NCI-H2081 (cell line): ENCODE measurements around the gene AXL.
"Not testable (repeated sequence)": the region's sequence is repeated elsewhere in the genome, so short reads cannot be mapped to it uniquely, and the experiment has no call there.

Source experiments
- DNase-seq, 2 experiments: peaks; one replicate each; lab custom pipeline; 2025; lab: John Stamatoyannopoulos, UW

Gene AXL

GRCh38 chr19:41276231-41276630, 57.2 kb downstream of the AXL start:
- no peak for DNase-seq

- DNase-seq, result no peak
Observed at GRCh38 chr19:41278478-41278877, 59.5 kb downstream of the AXL start.

- no peak for DNase-seq
Observed at GRCh38 chr19:41288673-41289530, 69.9 kb downstream of the AXL start.

GRCh38 chr19:41289814-41290213, 70.8 kb downstream of the AXL start:
- DNase-seq, result not testable (repeated sequence)

GRCh38 chr19:41294393-41294792, 75.4 kb downstream of the AXL start:
- no peak for DNase-seq

- DNase-seq, result no peak
Observed at GRCh38 chr19:41295499-41295898, 76.5 kb downstream of the AXL start.

- DNase-seq, result no peak
Observed at GRCh38 chr19:41296433-41296871, 77.4 kb downstream of the AXL start.

GRCh38 chr19:41297628-41298347, 78.8 kb downstream of the AXL start:
- DNase-seq, result no peak

GRCh38 chr19:41298348-41298964, 79.4 kb downstream of the AXL start:
- DNase-seq, result peak in 1 of 2 experiments; percentile 8

- no peak for DNase-seq
Observed at GRCh38 chr19:41299046-41299754, 80.2 kb downstream of the AXL start.

GRCh38 chr19:41299755-41300089, 80.7 kb downstream of the AXL start:
- no peak for DNase-seq

- no peak for DNase-seq
Observed at GRCh38 chr19:41300555-41300954, 81.5 kb downstream of the AXL start.

- DNase-seq, result no peak
Observed at GRCh38 chr19:41302624-41303351, 83.8 kb downstream of the AXL start.

- DNase-seq, result no peak
Observed at GRCh38 chr19:41303954-41304353, 84.9 kb downstream of the AXL start.

- DNase-seq, result no peak
Observed at GRCh38 chr19:41304706-41305483, 85.9 kb downstream of the AXL start.

- DNase-seq, result no peak
Observed at GRCh38 chr19:41305927-41306793, 87.1 kb downstream of the AXL start.

GRCh38 chr19:41307090-41307875, 88.3 kb downstream of the AXL start:
- no peak for DNase-seq

GRCh38 chr19:41307954-41308449, 89.0 kb downstream of the AXL start:
- DNase-seq, result no peak
